A549 (cell line): ENCODE data around the gene CRMP1. TPM values are rescaled to one million over a fixed set of nuclear protein-coding genes. Genes with fewer than 3 reads are reported as not detected.

ENCODE experiments used
- ATAC-seq, 2 experiments: fragments of 200-7000 bp in 1 of 2; fragments of >200 bp in 1 of 2; cut with Nextera tagmentation in 1 of 2; cut with Tn5 transposase in 1 of 2; 3 replicates each; pipeline versions ENCODE4 v1.8.0 to v1.9.1; 2018 to 2020; ENCODE audit warnings: mild to moderate bottlenecking in 1 of 2, moderate library complexity in 1 of 2
- CTCF ChIA-PET: fragments of 300-600 bp; sonication (Branson Sonifier 250); formaldehyde crosslinking; extraction: SDS; loops from one replicate; lab custom pipeline; 2021; ENCODE audit warnings: antibody characterized with exemption, inconsistent platforms; lab: Yijun Ruan, JAX
- POLR2A ChIA-PET: fragments of 350-600 bp; formaldehyde crosslinking; extraction: SDS; loops from one replicate; lab custom pipeline; 2021; ENCODE audit warnings: antibody characterized with exemption, inconsistent platforms; lab: Yijun Ruan, JAX
- DNase-seq, 2 experiments: peaks; one replicate each; pipeline versions ENCODE4 v3.0.0 to v3.0.0-alpha.2; 2011 to 2016; ENCODE audit warnings: low read depth in 1 of 2, low spot score in 1 of 2
- FAIRE-seq: peaks from 2 replicates; lab custom pipeline; 2011; peaks lifted over from hg19 to GRCh38; lab: Jason Lieb, UNC
- H3K27ac ChIP-seq, 2 experiments: fragments of >200 bp; sonication (Bioruptor Twin); formaldehyde crosslinking; 3 replicates each; pipeline ENCODE4 v1.5.1; 2016 to 2017
- H3K4me1 ChIP-seq: fragments of >200 bp; sonication (Bioruptor Twin); formaldehyde crosslinking; 3 replicates; pipeline ENCODE4 v1.6.1; 2016
- H3K4me2 ChIP-seq: fragments of >200 bp; sonication (Bioruptor Twin); formaldehyde crosslinking; 3 replicates; pipeline ENCODE4 v1.6.1; 2016
- H3K4me3 ChIP-seq: fragments of >200 bp; sonication (Bioruptor Twin); formaldehyde crosslinking; 3 replicates; pipeline ENCODE4 v1.5.1; 2016
- H3K9me3 ChIP-seq: fragments of >200 bp; sonication (Bioruptor Twin); formaldehyde crosslinking; 3 replicates; pipeline ENCODE4 v1.6.1; 2016
- ATOH8 ChIP-seq: fragments of 250-450 bp; sonication (Bioruptor Pico); IDR thresholded peaks from 2 replicates; pipeline ENCODE4 v1.5.0; 2020; ENCODE audit warnings: low read depth, mild to moderate bottlenecking, moderate library complexity
- BCL3 ChIP-seq: fragments of >200 bp; sonication (Bioruptor Twin); formaldehyde crosslinking; IDR thresholded peaks from 3 replicates; pipeline ENCODE4 v1.6.1; 2016
- BHLHE40 ChIP-seq: IDR thresholded peaks from 2 replicates; pipeline ENCODE4 v1.6.1; 2012; ENCODE audit warnings: low read depth, low read length, inconsistent platforms
- CBX8 ChIP-seq: fragments of 200-600 bp; sonication (generic); IDR thresholded peaks from 2 replicates; pipeline ENCODE4 v1.6.1; 2016
- EP300 ChIP-seq, 2 experiments: fragments of >200 bp; sonication (Bioruptor Twin); formaldehyde crosslinking; IDR thresholded peaks; 2 replicates in 1 of 2; 3 replicates in 1 of 2; pipeline ENCODE4 v1.6.1; 2016 to 2017
- FOSB ChIP-seq: fragments of 250-450 bp; sonication (Bioruptor Pico); IDR thresholded peaks from 2 replicates; pipeline ENCODE4 v1.5.0; 2020; ENCODE audit warnings: mild to moderate bottlenecking, moderate library complexity
- FOSL2 ChIP-seq, 2 experiments: fragments of 450-650 bp in 1 of 2; fragments of >200 bp in 1 of 2; sonication (Bioruptor Twin) in 1 of 2; formaldehyde crosslinking; IDR thresholded peaks; 2 replicates each; pipeline versions ENCODE4 v1.5.0 to v1.6.1; 2016 to 2020; ENCODE audit warnings: mild to moderate bottlenecking in 1 of 2, moderate library complexity in 1 of 2
- FOXS1 ChIP-seq: fragments of 250-450 bp; sonication (Bioruptor Pico); IDR thresholded peaks from 2 replicates; pipeline ENCODE4 v1.5.0; 2020; ENCODE audit warnings: mild to moderate bottlenecking, moderate library complexity
- HDAC2 ChIP-seq: fragments of 200-600 bp; sonication (generic); IDR thresholded peaks from 2 replicates; pipeline ENCODE4 v1.6.1; 2016
- HES2 ChIP-seq: fragments of >200 bp; sonication (Bioruptor Twin); formaldehyde crosslinking; IDR thresholded peaks from 2 replicates; pipeline ENCODE4 v1.6.1; 2016
- HEYL ChIP-seq: fragments of 250-450 bp; sonication (Bioruptor Pico); IDR thresholded peaks from 2 replicates; pipeline ENCODE4 v1.8.0; 2021; ENCODE audit warnings: mild to moderate bottlenecking, moderate library complexity
- HOXA7 ChIP-seq: fragments of 250-450 bp; sonication (Bioruptor Pico); IDR thresholded peaks from 2 replicates; pipeline ENCODE4 v1.5.0; 2020; ENCODE audit warnings: mild to moderate bottlenecking, moderate library complexity
- HOXB13 ChIP-seq: fragments of 250-450 bp; sonication (Bioruptor Pico); IDR thresholded peaks from 2 replicates; pipeline ENCODE4 v1.5.0; 2020; ENCODE audit warnings: low read depth, mild to moderate bottlenecking, moderate library complexity
- HOXB5 ChIP-seq: fragments of 250-450 bp; sonication (Bioruptor Pico); IDR thresholded peaks from 2 replicates; pipeline ENCODE4 v1.5.0; 2020; ENCODE audit warnings: mild to moderate bottlenecking, moderate library complexity
- JUN ChIP-seq, 2 experiments: fragments of >200 bp; sonication (Bioruptor Twin); formaldehyde crosslinking; IDR thresholded peaks; 2 replicates in 1 of 2; 3 replicates in 1 of 2; pipeline ENCODE4 v1.6.1; 2016 to 2017
- JUNB ChIP-seq: fragments of >200 bp; sonication (Bioruptor Twin); formaldehyde crosslinking; IDR thresholded peaks from 2 replicates; pipeline ENCODE4 v1.6.1; 2016
- MAZ ChIP-seq: fragments of 150-350 bp; IDR thresholded peaks from 2 replicates; pipeline ENCODE4 v1.6.1; 2014; ENCODE audit warnings: antibody characterized with exemption, low read depth, low read length, borderline replicate concordance
- PHF8 ChIP-seq: fragments of 200-600 bp; sonication (generic); IDR thresholded peaks from 2 replicates; pipeline ENCODE4 v1.6.1; 2016; ENCODE audit warnings: low read depth, mild to moderate bottlenecking, antibody characterized with exemption, moderate library complexity, borderline replicate concordance
- POLR2A ChIP-seq: IDR thresholded peaks from 2 replicates; pipeline ENCODE4 v1.6.1; 2012; ENCODE audit warnings: mild to moderate bottlenecking, low read length
- POLR2AphosphoS2 ChIP-seq: conservative IDR thresholded peaks from 2 replicates; pipeline ENCODE4 v1.6.1; 2012; ENCODE audit warnings: low read length, improper control_type of control experiment, inconsistent platforms
- RAD21 ChIP-seq, 2 experiments: fragments of >200 bp in 1 of 2; sonication (Bioruptor Twin) in 1 of 2; formaldehyde crosslinking in 1 of 2; IDR thresholded peaks in 1 of 2; conservative IDR thresholded peaks in 1 of 2; 2 replicates in 1 of 2; 3 replicates in 1 of 2; pipeline ENCODE4 v1.6.1; 2012 to 2018; ENCODE audit warnings: inconsistent platforms in 1 of 2
- RARB ChIP-seq: fragments of 250-450 bp; sonication (Bioruptor Pico); IDR thresholded peaks from 2 replicates; pipeline ENCODE4 v1.8.0; 2021; ENCODE audit warnings: mild to moderate bottlenecking, moderate library complexity
- RNF2 ChIP-seq: fragments of 200-600 bp; sonication (generic); IDR thresholded peaks from 2 replicates; pipeline ENCODE4 v1.6.1; 2016; ENCODE audit warnings: low read depth, mild to moderate bottlenecking, antibody characterized with exemption, moderate library complexity, borderline replicate concordance
- SREBF2 ChIP-seq: fragments of 450-650 bp; IDR thresholded peaks from 2 replicates; pipeline ENCODE4 v1.6.1; 2014; ENCODE audit warnings: mild to moderate bottlenecking, moderate library complexity
- USF2 ChIP-seq: fragments of 450-650 bp; IDR thresholded peaks from 2 replicates; pipeline ENCODE4 v1.6.1; 2014; ENCODE audit warnings: antibody characterized with exemption
- ZC3H11A ChIP-seq: fragments of 450-650 bp; IDR thresholded peaks from 2 replicates; pipeline ENCODE4 v1.6.1; 2014; ENCODE audit warnings: antibody characterized with exemption, mild to moderate bottlenecking
- ZNF302 ChIP-seq: fragments of 250-450 bp; sonication (Bioruptor Pico); IDR thresholded peaks from 2 replicates; pipeline ENCODE4 v1.9.0; 2021; ENCODE audit warnings: inconsistent platforms, mild to moderate bottlenecking, moderate library complexity
- ZSCAN20 ChIP-seq: fragments of 250-450 bp; sonication (Bioruptor Pico); IDR thresholded peaks from 2 replicates; pipeline ENCODE4 v1.8.0; 2022; ENCODE audit warnings: mild to moderate bottlenecking, moderate library complexity
- WGBS: methylation state at CpG from one replicate; pipeline ENCODE4 v1.1.6; 2017; ENCODE audit errors: missing lambda C conversion rate; 5-methylcytosine and 5-hydroxymethylcytosine counted together
- polyA plus RNA-seq, 4 experiments: library from polyadenylated mRNA; depleted of rRNA in 3 of 4; stranded (reverse); fragments of >200 nt; fragmentation: RNase III in 1 of 4; extraction: RNeasy Plus Mini Kit Qiagen cat#74134 plus additional on column Dnase treatment in 1 of 4; gene quantifications; 2 replicates in 3 of 4; 3 replicates in 1 of 4; pipeline ENCODE4 v1.2.3, GENCODE V29; 2011 to 2017

Gene CRMP1
- polyA plus RNA-seq, 2 of the 4 experiments (the other 2 are of a cell fraction): 0.74 to 0.80 TPM

- no peaks in the 10 kb centered on the region for H3K9me3 ChIP-seq
- peak overlapping the region; percentile 94 for H3K4me2 ChIP-seq
- TF ChIP-seq HDAC2: no peak
- no peak for TF ChIP-seq BHLHE40
- no peak for TF ChIP-seq JUN (IDR thresholded peaks at IDR 0.05)
- no peak for TF ChIP-seq ZSCAN20 (CRISPR knock-in tag)
- no peak for TF ChIP-seq POLR2A
- no peak for TF ChIP-seq FOXS1 (CRISPR knock-in tag)
- TF ChIP-seq HOXB5 (CRISPR knock-in tag): no peak
- no peak for TF ChIP-seq POLR2AphosphoS2
- TF ChIP-seq HEYL (CRISPR knock-in tag): no peak
- no peak for TF ChIP-seq HOXA7 (CRISPR knock-in tag)
- TF ChIP-seq ATOH8: no peak
- TF ChIP-seq BCL3: no peak
- TF ChIP-seq HES2: no peak
- TF ChIP-seq FOSL2 (IDR thresholded peaks at IDR 0.05): no peak
- TF ChIP-seq FOSL2 (CRISPR knock-in tag; IDR thresholded peaks at IDR 0.05): no peak
- TF ChIP-seq FOSB (CRISPR knock-in tag): no peak
- 23% methylated on average over 5 of the region's 8 CpGs for WGBS
- H3K27ac ChIP-seq: no peak overlapping the region
- ATAC-seq: no peak
- no peak overlapping the region; the same call in 2 of the 3 replicates for H3K4me3 ChIP-seq
- ChIA-PET POLR2A (no interaction called here), CTCF (no interaction called here)
- H3K4me1 ChIP-seq: peaks cover 6% of the 10 kb centered on the region; the same call in 2 of the 3 replicates
- no peak for DNase-seq
- no peak for FAIRE-seq
These were observed 3.7 kb downstream of the CRMP1 start for GRCh38 chr4:5889002-5889696.

GRCh38 chr4:5888222-5889001 lies 4.5 kb downstream of the CRMP1 start:
- CTCF ChIA-PET: no interaction called here
- peaks cover 6% of the 10 kb centered on the region; the same call in 2 of the 3 replicates for H3K4me1 ChIP-seq
- H3K4me2 ChIP-seq: peak overlapping the region; percentile 94
- 17% methylated on average over 6 of the region's 81 CpGs for WGBS
- no peaks in the 10 kb centered on the region for H3K9me3 ChIP-seq
- peak overlapping the region; percentile 49 for H3K4me3 ChIP-seq
- peak in 1 of 2 experiments; percentile 17; a peak in 2 of 6 replicates for ATAC-seq
- TF ChIP-seq RARB (CRISPR knock-in tag): no peak
- no peak for TF ChIP-seq RNF2
- TF ChIP-seq ZSCAN20 (CRISPR knock-in tag): no peak
- no peak for TF ChIP-seq HDAC2
- TF ChIP-seq ZNF302 (CRISPR knock-in tag): no peak
- TF ChIP-seq RAD21 (conservative IDR thresholded peaks at IDR 0.05 in 1 of 2, IDR thresholded peaks at IDR 0.05 in 1 of 2): no peak
- no peak for TF ChIP-seq HOXB13 (CRISPR knock-in tag)
- TF ChIP-seq JUNB: no peak
- no peak for TF ChIP-seq ZC3H11A
- TF ChIP-seq PHF8: no peak
- no peak for TF ChIP-seq SREBF2
- no peak for TF ChIP-seq HOXA7 (CRISPR knock-in tag)
- no peak for TF ChIP-seq USF2
- no peak for TF ChIP-seq MAZ
- no peak for TF ChIP-seq CBX8
- TF ChIP-seq EP300 (IDR thresholded peaks at IDR 0.05): no peak
- TF ChIP-seq, all 56 proteins: peak for 0
- POLR2A ChIA-PET: no interaction called here
- DNase-seq (no peak), FAIRE-seq (no peak)
- peak overlapping the region; percentile 13 to 73; a peak in 4 of 6 replicates for H3K27ac ChIP-seq
